ENCODE measurements around the gene PRDM15.

The PRDM15 gene

DNA sequence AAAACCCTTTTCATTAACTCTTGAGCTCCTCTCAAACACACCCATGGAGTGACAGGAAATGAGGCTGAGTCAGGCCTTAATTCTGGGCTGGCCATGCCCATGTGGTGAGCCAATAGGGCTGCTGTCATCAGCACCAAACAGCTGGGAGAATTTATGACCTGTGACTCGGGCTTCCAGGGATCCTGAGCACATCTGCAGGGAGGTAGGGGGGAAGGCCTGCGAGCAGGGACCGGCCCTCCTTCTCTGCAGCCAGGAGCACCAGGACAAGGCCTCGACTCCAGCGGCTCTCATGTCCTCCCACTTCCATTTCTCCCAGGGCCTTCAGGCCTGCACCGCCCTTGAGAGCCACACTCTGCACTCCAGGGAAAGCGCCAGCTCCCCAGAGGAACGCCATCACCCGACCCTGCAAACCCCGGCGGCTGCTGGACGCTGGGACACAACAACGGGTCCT lies 126.9 kb downstream of the PRDM15 start:
- DNase-seq (ENCODE audit: low read depth in 1 of 2, low spot score in 1 of 2) = no peak

- no peak for DNase-seq (ENCODE audit: low read depth in 1 of 2, low spot score in 1 of 2)
These were observed 127.5 kb downstream of the PRDM15 start for GRCh38 chr21:41751611-41752011.

DNA sequence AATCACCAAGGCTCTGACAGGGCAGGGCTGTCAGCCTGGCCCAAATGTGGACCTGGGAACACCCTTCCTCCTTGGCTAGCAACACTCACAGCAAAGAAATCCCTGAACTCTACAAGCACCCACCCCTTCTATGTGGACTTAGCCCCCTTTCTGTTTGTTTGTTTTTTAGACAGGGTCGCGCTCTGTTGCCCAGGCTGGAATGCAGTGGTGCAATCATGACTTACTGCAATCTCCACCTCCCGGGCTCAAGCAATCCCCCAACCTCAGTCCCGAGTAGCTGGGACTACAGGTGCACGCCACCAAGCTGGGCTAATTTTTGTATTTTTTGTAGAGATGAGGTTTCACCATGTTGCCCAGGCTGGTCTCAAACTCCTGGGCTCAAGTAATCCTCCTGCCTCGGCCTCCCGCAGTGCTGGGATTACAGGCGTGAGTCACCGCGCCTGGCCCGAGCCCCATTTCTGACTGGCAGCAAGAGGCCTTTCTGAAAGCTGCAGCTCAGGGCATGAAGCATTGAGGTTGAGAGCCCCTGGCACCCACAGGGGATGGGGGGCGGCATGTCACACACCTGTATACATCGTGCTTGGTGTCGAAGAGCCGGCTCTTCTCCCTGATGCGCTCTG lies 128.5 kb downstream of the PRDM15 start:
- no peak for DNase-seq (ENCODE audit: low read depth in 1 of 2, low spot score in 1 of 2)

- DNase-seq (ENCODE audit: low read depth in 1 of 2, low spot score in 1 of 2) = no peak
These were observed 129.1 kb downstream of the PRDM15 start for GRCh38 chr21:41750051-41750450.

GRCh38 chr21:41749286-41749685 lies 129.9 kb downstream of the PRDM15 start:
- DNase-seq (ENCODE audit: low read depth in 1 of 2, low spot score in 1 of 2) = no peak

Measured in activated CD4-positive, alpha-beta T cell treated with anti-CD3 and anti-CD28 coated beads, Interleukin-2, amount 50 U/mL, for 24 hours (primary cell).